ENCODE results near the gene GRID2. TPM values are rescaled to one million over a fixed set of nuclear protein-coding genes. Genes with fewer than 3 reads are reported as not detected.

Gene GRID2
- total and polyA plus RNA-seq, 2 donors (not counting 1 experiment from before 2014, with no cell fraction given) = under 0.01 to 0.02 TPM

GRCh38 chr4:93478805-93479204 is 1175.0 kb downstream of the GRID2 start:
- Histone ChIP-seq H3K4me2 (ENCODE audit: extremely low read depth, insufficient read depth, low read length) (no peak overlapping the region), H2AFZ (ENCODE audit: low read length) (no peak overlapping the region), H3K4me3 (replicated peaks in 1 of 4; ENCODE audit: control extremely low read depth in 1 of 4, insufficient read depth in 1 of 4, low read depth in 3 of 4, low read length in 4 of 4) (no peak overlapping the region), H3K9me3 (ENCODE audit: control insufficient read depth, insufficient read depth, low read depth, low read length) (no peaks in the 10 kb centered on the region), H3K79me2 (ENCODE audit: control insufficient read depth, insufficient read depth, low read length) (no peaks in the 10 kb centered on the region), H3K27ac (ENCODE audit: insufficient read depth, low read length) (no peak overlapping the region), H3K4me1 (ENCODE audit: control insufficient read depth, extremely low read depth, insufficient read depth, low read length) (no peaks in the 10 kb centered on the region), H3K9ac (ENCODE audit: insufficient read depth, low read length) (no peak overlapping the region), H3K27me3 (ENCODE audit: control insufficient read depth, insufficient read depth, low read length) (no peaks in the 10 kb centered on the region), H4K20me1 (ENCODE audit: control insufficient read depth, extremely low read depth, insufficient read depth, low read length) (no peaks in the 10 kb centered on the region), H3K36me3 (ENCODE audit: control insufficient read depth, insufficient read depth, low read length) (no peaks in the 10 kb centered on the region)
- no peak for DNase-seq (ENCODE audit: low read depth in 2 of 2)
- no peak for TF ChIP-seq EZH2 (IDR thresholded peaks at IDR 0.05; ENCODE audit: low read length, missing control alignments)
- no peak for TF ChIP-seq CTCF (conservative IDR thresholded peaks at IDR 0.05 in 1 of 2, IDR thresholded peaks at IDR 0.05 in 1 of 2; ENCODE audit: low read depth in 1 of 2, low read length in 2 of 2)

GRCh38 chr4:93480452-93480851 is 1176.7 kb downstream of the GRID2 start:
- H3K27me3 ChIP-seq (ENCODE audit: control insufficient read depth, insufficient read depth, low read length) = no peaks in the 10 kb centered on the region
- H4K20me1 ChIP-seq (ENCODE audit: control insufficient read depth, extremely low read depth, insufficient read depth, low read length) = no peaks in the 10 kb centered on the region
- no peak overlapping the region for H3K4me2 ChIP-seq (ENCODE audit: extremely low read depth, insufficient read depth, low read length)
- no peaks in the 10 kb centered on the region for H3K4me1 ChIP-seq (ENCODE audit: control insufficient read depth, extremely low read depth, insufficient read depth, low read length)
- no peaks in the 10 kb centered on the region for H3K79me2 ChIP-seq (ENCODE audit: control insufficient read depth, insufficient read depth, low read length)
- H3K36me3 ChIP-seq (ENCODE audit: control insufficient read depth, insufficient read depth, low read length) = no peaks in the 10 kb centered on the region
- no peak overlapping the region for H2AFZ ChIP-seq (ENCODE audit: low read length)
- H3K9ac ChIP-seq (ENCODE audit: insufficient read depth, low read length) = no peak overlapping the region
- no peak for TF ChIP-seq CTCF (conservative IDR thresholded peaks at IDR 0.05 in 1 of 2, IDR thresholded peaks at IDR 0.05 in 1 of 2; ENCODE audit: low read depth in 1 of 2, low read length in 2 of 2)
- no peak for TF ChIP-seq EZH2 (IDR thresholded peaks at IDR 0.05; ENCODE audit: low read length, missing control alignments)
- no peak overlapping the region for H3K4me3 ChIP-seq (replicated peaks in 1 of 4; ENCODE audit: control extremely low read depth in 1 of 4, insufficient read depth in 1 of 4, low read depth in 3 of 4, low read length in 4 of 4)
- H3K9me3 ChIP-seq (ENCODE audit: control insufficient read depth, insufficient read depth, low read depth, low read length) = no peaks in the 10 kb centered on the region
- no peak for DNase-seq (ENCODE audit: low read depth in 2 of 2)
- no peak overlapping the region for H3K27ac ChIP-seq (ENCODE audit: insufficient read depth, low read length)

GRCh38 chr4:93495346-93495745 is 1191.6 kb downstream of the GRID2 start:
- H2AFZ ChIP-seq (ENCODE audit: low read length) = no peak overlapping the region
- no peaks in the 10 kb centered on the region for H3K4me1 ChIP-seq (ENCODE audit: control insufficient read depth, extremely low read depth, insufficient read depth, low read length)
- no peaks in the 10 kb centered on the region for H3K27me3 ChIP-seq (ENCODE audit: control insufficient read depth, insufficient read depth, low read length)
- DNase-seq (ENCODE audit: low read depth in 2 of 2) = no peak
- no peak overlapping the region for H3K4me2 ChIP-seq (ENCODE audit: extremely low read depth, insufficient read depth, low read length)
- no peak overlapping the region for H3K27ac ChIP-seq (ENCODE audit: insufficient read depth, low read length)
- TF ChIP-seq CTCF (conservative IDR thresholded peaks at IDR 0.05 in 1 of 2, IDR thresholded peaks at IDR 0.05 in 1 of 2; ENCODE audit: low read depth in 1 of 2, low read length in 2 of 2) = no peak
- TF ChIP-seq EZH2 (IDR thresholded peaks at IDR 0.05; ENCODE audit: low read length, missing control alignments) = no peak
- H3K9ac ChIP-seq (ENCODE audit: insufficient read depth, low read length) = no peak overlapping the region
- H3K36me3 ChIP-seq (ENCODE audit: control insufficient read depth, insufficient read depth, low read length) = no peaks in the 10 kb centered on the region
- H3K9me3 ChIP-seq (ENCODE audit: control insufficient read depth, insufficient read depth, low read depth, low read length) = no peaks in the 10 kb centered on the region
- H3K79me2 ChIP-seq (ENCODE audit: control insufficient read depth, insufficient read depth, low read length) = no peaks in the 10 kb centered on the region
- H3K4me3 ChIP-seq (replicated peaks in 1 of 4; ENCODE audit: control extremely low read depth in 1 of 4, insufficient read depth in 1 of 4, low read depth in 3 of 4, low read length in 4 of 4) = no peak overlapping the region
- H4K20me1 ChIP-seq (ENCODE audit: control insufficient read depth, extremely low read depth, insufficient read depth, low read length) = no peaks in the 10 kb centered on the region

Measured in fibroblast of lung (primary cell).